H9 (cell line): ENCODE results near the gene DPF3. TPM values are rescaled to one million over a fixed set of nuclear protein-coding genes. Genes with fewer than 3 reads are reported as not detected.

Experiments used
- DNase-seq: peaks from one replicate; pipeline ENCODE4 v3.0.0-alpha.2; 2017
- H2AFZ ChIP-seq: one replicate; pipeline ENCODE4 v1.6.1; 2013; ENCODE audit warnings: mild to moderate bottlenecking, low read length, control low read depth, moderate library complexity
- H2AK5ac ChIP-seq: 2 replicates; pipeline ENCODE4 v1.6.1; 2013; ENCODE audit warnings: low read length, control low read depth, mixed read lengths; ENCODE audit not compliant: insufficient read length
- H2BK120ac ChIP-seq: one replicate; pipeline ENCODE4 v1.6.1; 2013; ENCODE audit warnings: low read depth, mild to moderate bottlenecking, low read length, control low read depth, inconsistent platforms; ENCODE audit not compliant: poor library complexity, severe bottlenecking
- H2BK12ac ChIP-seq: 2 replicates; pipeline ENCODE4 v1.6.1; 2013; ENCODE audit warnings: low read length, control low read depth, mixed read lengths, low read depth; ENCODE audit not compliant: insufficient read length
- H2BK15ac ChIP-seq: 2 replicates; pipeline ENCODE4 v1.6.1; 2013; ENCODE audit warnings: low read depth, low read length, control low read depth
- H2BK20ac ChIP-seq: one replicate; pipeline ENCODE4 v1.6.1; 2013; ENCODE audit warnings: low read depth, mild to moderate bottlenecking, low read length, control low read depth, inconsistent platforms; ENCODE audit not compliant: poor library complexity, severe bottlenecking
- H2BK5ac ChIP-seq: 2 replicates; pipeline ENCODE4 v1.6.1; 2013; ENCODE audit warnings: low read length, control low read depth, mixed read lengths; ENCODE audit not compliant: insufficient read length
- H3K14ac ChIP-seq: 2 replicates; pipeline ENCODE4 v1.6.1; 2013; ENCODE audit warnings: low read length, control low read depth; ENCODE audit not compliant: insufficient read depth
- H3K18ac ChIP-seq: 2 replicates; pipeline ENCODE4 v1.6.1; 2013; ENCODE audit warnings: low read depth, mild to moderate bottlenecking, mixed read lengths, low read length, control low read depth; ENCODE audit not compliant: insufficient read length
- H3K23ac ChIP-seq: 2 replicates; pipeline ENCODE4 v1.6.1; 2013; ENCODE audit warnings: low read length, control low read depth, mixed read lengths, low read depth; ENCODE audit not compliant: insufficient read length
- H3K23me2 ChIP-seq: 2 replicates; pipeline ENCODE4 v1.6.1; 2013; ENCODE audit warnings: low read depth, mild to moderate bottlenecking, mixed read lengths, low read length, control low read depth; ENCODE audit not compliant: insufficient read length, poor library complexity, severe bottlenecking
- H3K27ac ChIP-seq: 2 replicates; pipeline ENCODE4 v1.5.1; 2013; ENCODE audit warnings: low read length, control low read depth, mixed read lengths, low read depth; ENCODE audit not compliant: insufficient read length
- H3K27me3 ChIP-seq: 2 replicates; pipeline ENCODE4 v1.6.1; 2013; ENCODE audit warnings: low read length, control low read depth, inconsistent platforms; ENCODE audit not compliant: insufficient read depth
- H3K4ac ChIP-seq: 2 replicates; pipeline ENCODE4 v1.6.1; 2013; ENCODE audit warnings: low read depth, mild to moderate bottlenecking, control low read depth, inconsistent platforms, low read length, moderate library complexity
- H3K4me1 ChIP-seq: 2 replicates; pipeline ENCODE4 v1.6.1; 2013; ENCODE audit warnings: low read length, control low read depth, inconsistent platforms; ENCODE audit not compliant: insufficient read depth
- H3K4me2 ChIP-seq: 2 replicates; pipeline ENCODE4 v1.6.1; 2013; ENCODE audit warnings: low read length, control low read depth, mixed read lengths; ENCODE audit not compliant: insufficient read length, insufficient read depth
- H3K56ac ChIP-seq: 2 replicates; pipeline ENCODE4 v1.6.1; 2013; ENCODE audit warnings: low read depth, mild to moderate bottlenecking, mixed read lengths, low read length, control low read depth; ENCODE audit not compliant: insufficient read length
- H3K79me1 ChIP-seq: 2 replicates; pipeline ENCODE4 v1.6.1; 2013; ENCODE audit warnings: low read depth, mild to moderate bottlenecking, moderate library complexity, low read length, control low read depth, inconsistent platforms; ENCODE audit not compliant: insufficient read depth, poor library complexity, severe bottlenecking
- H3K79me2 ChIP-seq: 2 replicates; pipeline ENCODE4 v1.6.1; 2013; ENCODE audit warnings: low read length, control low read depth, inconsistent platforms; ENCODE audit not compliant: insufficient read depth
- H3K9ac ChIP-seq: 2 replicates; pipeline ENCODE4 v1.6.1; 2013; ENCODE audit warnings: low read length, control low read depth, mixed read lengths; ENCODE audit not compliant: insufficient read length; ENCODE audit errors: extremely low read depth
- H3K9me3 ChIP-seq: one replicate; pipeline ENCODE4 v1.6.1; 2013; ENCODE audit warnings: low read depth, low read length, inconsistent platforms; ENCODE audit not compliant: control insufficient read depth
- H3T11ph ChIP-seq: one replicate; pipeline ENCODE4 v1.6.1; 2013; ENCODE audit warnings: mild to moderate bottlenecking, low read length, control low read depth, inconsistent platforms
- H4K20me1 ChIP-seq: one replicate; pipeline ENCODE4 v1.6.1; 2013; ENCODE audit not compliant: control insufficient read depth, insufficient read length, insufficient read depth
- H4K5ac ChIP-seq: 2 replicates; pipeline ENCODE4 v1.6.1; 2013; ENCODE audit warnings: low read depth, mild to moderate bottlenecking, mixed read lengths, low read length, control low read depth; ENCODE audit not compliant: insufficient read length
- H4K8ac ChIP-seq: replicated peaks from 2 replicates; pipeline ENCODE4 v1.6.1; 2013; ENCODE audit warnings: low read length, control low read depth, mixed read lengths, low read depth; ENCODE audit not compliant: insufficient read length
- H4K91ac ChIP-seq: 2 replicates; pipeline ENCODE4 v1.6.1; 2013; ENCODE audit warnings: low read depth, mild to moderate bottlenecking, moderate library complexity, mixed read lengths, low read length, control low read depth; ENCODE audit not compliant: insufficient read length
- H3K27ac Mint-ChIP-seq, 3 experiments: 2 replicates in 2 of 3; 3 replicates in 1 of 3; pipeline ENCODE4 v1.8.0; 2020 to 2021; ENCODE audit warnings: mixed read lengths in 3 of 3, mild to moderate bottlenecking in 1 of 3, moderate library complexity in 1 of 3
- H3K27me3 Mint-ChIP-seq: 2 replicates; pipeline ENCODE4 v1.8.0; 2021; ENCODE audit warnings: low read depth, mild to moderate bottlenecking, moderate library complexity, mixed read lengths
- H3K36me3 Mint-ChIP-seq, 3 experiments: 2 replicates in 2 of 3; 3 replicates in 1 of 3; pipeline ENCODE4 v1.8.0; 2020 to 2021; ENCODE audit warnings: low read depth in 3 of 3, mixed read lengths in 3 of 3; ENCODE audit not compliant: insufficient read depth in 1 of 3
- H3K4me1 Mint-ChIP-seq, 2 experiments: 2 replicates each; pipeline ENCODE4 v1.8.0; 2020; ENCODE audit warnings: mixed read lengths in 2 of 2
- H3K4me3 Mint-ChIP-seq, 2 experiments: 2 replicates in 1 of 2; 3 replicates in 1 of 2; pipeline ENCODE4 v1.8.0; 2020 to 2021; ENCODE audit warnings: mild to moderate bottlenecking in 2 of 2, mixed read lengths in 2 of 2, moderate library complexity in 1 of 2
- H3K9me3 Mint-ChIP-seq, 2 experiments: 2 replicates in 1 of 2; 3 replicates in 1 of 2; pipeline ENCODE4 v1.8.0; 2020; ENCODE audit warnings: mild to moderate bottlenecking in 2 of 2, mixed read lengths in 2 of 2, moderate library complexity in 1 of 2
- WGBS: extraction: QIAGEN DNeasy Blood & Tissue Kit; methylation state at CpG from one replicate; pipeline ENCODE4 v1.1.7; 2013; ENCODE audit warnings: missing lambda C conversion rate, low lambda C conversion rate, mixed read lengths; ENCODE audit not compliant: insufficient read length; ENCODE audit errors: extremely low coverage; 5-methylcytosine and 5-hydroxymethylcytosine counted together
- total RNA-seq: library from RNA; stranded (reverse); gene quantifications from 2 replicates; pipeline ENCODE4 v1.2.1, GENCODE V29; 2021
- TF ChIP-seq, protein P1 (sequence below): fragments of 200-600 bp; sonication (generic); conservative IDR thresholded peaks from 3 replicates; pipeline ENCODE4 v1.8.0; 2021; ENCODE audit warnings: antibody characterized with exemption, mild to moderate bottlenecking

The DPF3 gene
- total RNA-seq, 1 experiment from 2014 or later: not detected

DNA sequence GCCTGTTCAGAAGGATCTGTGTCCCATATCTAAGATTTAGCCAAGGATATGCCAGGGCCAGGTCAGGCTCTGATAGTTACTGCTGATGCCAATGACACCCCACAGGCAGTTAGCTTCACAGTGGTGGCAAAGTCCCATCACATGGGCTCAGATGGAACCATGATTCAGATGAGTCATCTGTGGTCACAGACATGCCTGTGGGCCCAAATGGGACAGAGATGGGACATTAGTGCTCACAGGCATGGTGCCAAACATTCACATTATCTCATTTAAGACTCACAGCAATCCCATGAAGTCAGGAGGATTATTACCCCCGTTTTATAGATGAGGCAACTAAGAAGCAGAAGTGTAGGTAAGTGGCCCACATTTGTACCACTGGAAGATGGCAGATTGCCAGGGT lies 207.8 kb downstream of the DPF3 start:
- no peak overlapping the region for H2AFZ ChIP-seq
- no peak overlapping the region for H3K4ac ChIP-seq
- H3K27ac ChIP-seq: no peak overlapping the region
- no peaks in the 10 kb centered on the region; the same call in 1 of the 2 replicates for H3K4me1 ChIP-seq
- no peak overlapping the region for H3K56ac ChIP-seq
- no peaks in the 10 kb centered on the region for H3K27me3 ChIP-seq
- H3K18ac ChIP-seq: no peak overlapping the region
- no peak overlapping the region for H3K14ac ChIP-seq
- H2BK15ac ChIP-seq: no peak overlapping the region
- no peaks in the 10 kb centered on the region for H3K79me1 ChIP-seq
- H3K23ac ChIP-seq: no peak overlapping the region
- peaks cover 3% of the 10 kb centered on the region for H3K27me3 Mint-ChIP-seq
- H3K4me1 Mint-ChIP-seq: peaks cover under 1 to 11% of the 10 kb centered on the region in 2 experiments
- no peak overlapping the region for H4K91ac ChIP-seq
- H4K8ac ChIP-seq: no peak overlapping the region
- no peak overlapping the region for H2BK12ac ChIP-seq
- H3K27ac Mint-ChIP-seq: no peak overlapping the region
- no peaks in the 10 kb centered on the region for H3K23me2 ChIP-seq
- no peak overlapping the region for H3K4me2 ChIP-seq
- H2BK120ac ChIP-seq: no peak overlapping the region
- H3T11ph ChIP-seq: no peak overlapping the region
- no peak overlapping the region for H4K5ac ChIP-seq
- WGBS: no CpG with 5 or more reads among the region's 1 CpG
- H3K79me2 ChIP-seq: no peaks in the 10 kb centered on the region
- no peaks in the 10 kb centered on the region for H4K20me1 ChIP-seq
- peaks cover 0 to under 1% of the 10 kb centered on the region in 2 experiments; a peak in 1 of 5 replicates for H3K9me3 Mint-ChIP-seq
- H3K4me3 Mint-ChIP-seq: no peak overlapping the region
- DNase-seq: no peak
- no peaks in the 10 kb centered on the region for H3K36me3 Mint-ChIP-seq
- H3K9me3 ChIP-seq: no peaks in the 10 kb centered on the region
- no peak overlapping the region for H2BK5ac ChIP-seq
- H2BK20ac ChIP-seq: no peak overlapping the region
- TF ChIP-seq, protein P1, sequence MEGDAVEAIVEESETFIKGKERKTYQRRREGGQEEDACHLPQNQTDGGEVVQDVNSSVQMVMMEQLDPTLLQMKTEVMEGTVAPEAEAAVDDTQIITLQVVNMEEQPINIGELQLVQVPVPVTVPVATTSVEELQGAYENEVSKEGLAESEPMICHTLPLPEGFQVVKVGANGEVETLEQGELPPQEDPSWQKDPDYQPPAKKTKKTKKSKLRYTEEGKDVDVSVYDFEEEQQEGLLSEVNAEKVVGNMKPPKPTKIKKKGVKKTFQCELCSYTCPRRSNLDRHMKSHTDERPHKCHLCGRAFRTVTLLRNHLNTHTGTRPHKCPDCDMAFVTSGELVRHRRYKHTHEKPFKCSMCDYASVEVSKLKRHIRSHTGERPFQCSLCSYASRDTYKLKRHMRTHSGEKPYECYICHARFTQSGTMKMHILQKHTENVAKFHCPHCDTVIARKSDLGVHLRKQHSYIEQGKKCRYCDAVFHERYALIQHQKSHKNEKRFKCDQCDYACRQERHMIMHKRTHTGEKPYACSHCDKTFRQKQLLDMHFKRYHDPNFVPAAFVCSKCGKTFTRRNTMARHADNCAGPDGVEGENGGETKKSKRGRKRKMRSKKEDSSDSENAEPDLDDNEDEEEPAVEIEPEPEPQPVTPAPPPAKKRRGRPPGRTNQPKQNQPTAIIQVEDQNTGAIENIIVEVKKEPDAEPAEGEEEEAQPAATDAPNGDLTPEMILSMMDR: no peak
- no peak overlapping the region for H3K9ac ChIP-seq
- H2AK5ac ChIP-seq: no peak overlapping the region
